RPMI8226 (cell line): ENCODE measurements around the gene ZNF30.
"Not testable (repeated sequence)": the region's sequence is repeated elsewhere in the genome, so short reads cannot be mapped to it uniquely, and the experiment has no call there.

Experiments used
- DNase-seq: peaks from one replicate; pipeline ENCODE4 v3.0.0-alpha.2; 2015

ZNF30 gene

GRCh38 chr19:34989298-34989697 is 62.6 kb downstream of the ZNF30 start:
- no peak for DNase-seq

DNA sequence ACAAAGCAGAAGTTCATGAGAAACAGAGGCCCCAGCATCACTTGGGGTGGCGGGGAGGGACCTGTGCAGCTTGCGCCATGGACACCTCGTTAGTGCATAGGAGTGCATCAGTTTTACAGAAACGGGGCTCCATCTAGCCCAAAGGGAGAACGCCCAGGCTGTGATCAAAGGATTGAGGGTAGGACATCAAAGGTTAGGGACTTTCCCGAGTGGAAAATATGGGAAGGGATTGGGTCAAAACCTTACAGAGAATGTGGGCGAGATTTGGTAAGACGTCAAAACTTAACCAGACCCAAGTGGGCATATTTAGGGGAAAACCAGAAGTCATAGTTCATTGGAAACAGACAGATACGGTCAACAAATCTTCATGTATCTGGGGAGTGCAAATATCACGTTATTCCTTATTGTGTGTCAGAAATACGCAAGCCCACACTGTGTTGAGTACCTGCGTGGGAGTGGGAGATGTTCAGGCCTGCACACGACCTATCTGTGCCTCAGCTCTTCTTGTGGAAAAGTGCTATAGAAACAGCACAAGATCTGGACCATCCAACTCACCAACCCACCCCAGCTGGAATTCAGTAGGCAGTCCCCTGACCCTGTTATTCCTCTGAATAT is 64.0 kb downstream of the ZNF30 start:
- no peak for DNase-seq

- DNase-seq, result no peak
Measured at GRCh38 chr19:34991542-34992333, 65.0 kb downstream of the ZNF30 start.

DNA sequence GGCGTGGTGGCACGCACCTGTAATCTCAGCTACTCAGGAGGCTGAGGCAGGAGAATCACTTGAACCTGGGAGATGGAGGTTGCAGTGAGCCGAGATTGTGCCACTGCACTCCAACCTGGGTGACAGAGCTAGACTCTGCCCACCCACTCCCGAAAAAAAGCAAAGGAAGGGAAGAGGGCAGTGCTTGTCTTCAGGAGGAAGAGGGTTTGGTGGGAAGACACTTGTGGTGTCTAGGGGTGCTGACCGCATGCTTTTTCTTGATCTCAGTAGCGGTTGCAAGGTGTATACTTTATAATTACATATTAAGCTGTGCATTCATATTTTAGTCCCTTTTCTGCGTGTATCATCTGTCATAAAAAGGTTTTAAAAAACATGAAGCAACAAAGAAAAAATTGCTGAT is 65.9 kb downstream of the ZNF30 start:
- not testable (repeated sequence) for DNase-seq

- no peak for DNase-seq
Measured at GRCh38 chr19:34994286-34994642, 67.6 kb downstream of the ZNF30 start.
